ENCODE results near the gene TESK2.

GRCh38 chr1:45473302-45473701 is 17.7 kb downstream of the TESK2 start:
- no peak for TF ChIP-seq GABPA (IDR thresholded peaks at IDR 0.05; ENCODE audit: low read depth)
- TF ChIP-seq RCOR1 (IDR thresholded peaks at IDR 0.05; ENCODE audit: low read length) = no peak
- no peak for TF ChIP-seq NFIC (IDR thresholded peaks at IDR 0.05; ENCODE audit: borderline replicate concordance)
- no peak for TF ChIP-seq POLR2AphosphoS5 (IDR thresholded peaks at IDR 0.05; ENCODE audit: low read depth, low read length)
- TF ChIP-seq FOXM1 (IDR thresholded peaks at IDR 0.05; ENCODE audit: low read depth) = no peak
- TF ChIP-seq, protein P1, sequence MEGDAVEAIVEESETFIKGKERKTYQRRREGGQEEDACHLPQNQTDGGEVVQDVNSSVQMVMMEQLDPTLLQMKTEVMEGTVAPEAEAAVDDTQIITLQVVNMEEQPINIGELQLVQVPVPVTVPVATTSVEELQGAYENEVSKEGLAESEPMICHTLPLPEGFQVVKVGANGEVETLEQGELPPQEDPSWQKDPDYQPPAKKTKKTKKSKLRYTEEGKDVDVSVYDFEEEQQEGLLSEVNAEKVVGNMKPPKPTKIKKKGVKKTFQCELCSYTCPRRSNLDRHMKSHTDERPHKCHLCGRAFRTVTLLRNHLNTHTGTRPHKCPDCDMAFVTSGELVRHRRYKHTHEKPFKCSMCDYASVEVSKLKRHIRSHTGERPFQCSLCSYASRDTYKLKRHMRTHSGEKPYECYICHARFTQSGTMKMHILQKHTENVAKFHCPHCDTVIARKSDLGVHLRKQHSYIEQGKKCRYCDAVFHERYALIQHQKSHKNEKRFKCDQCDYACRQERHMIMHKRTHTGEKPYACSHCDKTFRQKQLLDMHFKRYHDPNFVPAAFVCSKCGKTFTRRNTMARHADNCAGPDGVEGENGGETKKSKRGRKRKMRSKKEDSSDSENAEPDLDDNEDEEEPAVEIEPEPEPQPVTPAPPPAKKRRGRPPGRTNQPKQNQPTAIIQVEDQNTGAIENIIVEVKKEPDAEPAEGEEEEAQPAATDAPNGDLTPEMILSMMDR (IDR thresholded peaks at IDR 0.05) = no peak
